ENCODE measurements around the gene PLEKHB2.
A peak's percentile ranks its signal among the peaks of the same experiment; 100 is the strongest.
"Not testable (repeated sequence)": the region's sequence is repeated elsewhere in the genome, so short reads cannot be mapped to it uniquely, and the experiment has no call there.

The PLEKHB2 gene

GRCh38 chr2:131143803-131144202 lies 38.7 kb downstream of the PLEKHB2 start:
- DNase-seq (ENCODE audit: low read depth): no peak

GRCh38 chr2:131145040-131145439 lies 39.9 kb downstream of the PLEKHB2 start:
- no peak for DNase-seq (ENCODE audit: low read depth)

GRCh38 chr2:131146231-131146630 lies 41.1 kb downstream of the PLEKHB2 start:
- DNase-seq (ENCODE audit: low read depth): no peak

- no peak for DNase-seq (ENCODE audit: low read depth)
These were observed 41.6 kb downstream of the PLEKHB2 start for GRCh38 chr2:131146749-131147148.

DNA sequence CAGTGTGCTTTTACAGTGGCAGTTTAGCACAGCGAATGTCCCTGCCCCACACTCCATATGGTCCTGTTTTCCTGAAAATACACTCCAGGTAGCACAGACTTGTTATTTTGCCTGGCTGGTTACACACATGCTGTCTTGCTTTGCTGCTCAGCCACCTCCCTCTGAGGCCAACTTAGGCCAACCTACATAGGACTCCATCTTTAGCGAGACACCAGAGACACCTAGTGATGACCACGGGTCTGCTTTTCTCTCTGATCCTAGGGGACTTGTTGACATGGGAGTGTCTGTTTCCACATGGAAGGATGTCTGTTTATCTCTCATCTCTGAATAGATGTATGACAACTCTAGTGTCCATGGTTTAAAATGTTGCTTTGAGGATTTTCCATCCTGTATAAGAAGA lies 43.3 kb downstream of the PLEKHB2 start:
- DNase-seq (ENCODE audit: low read depth): no peak

GRCh38 chr2:131150109-131150508 lies 45.0 kb downstream of the PLEKHB2 start:
- DNase-seq (ENCODE audit: low read depth): not testable (repeated sequence)

- no peak for DNase-seq (ENCODE audit: low read depth)
These were observed 46.3 kb downstream of the PLEKHB2 start for GRCh38 chr2:131151398-131151797.

DNA sequence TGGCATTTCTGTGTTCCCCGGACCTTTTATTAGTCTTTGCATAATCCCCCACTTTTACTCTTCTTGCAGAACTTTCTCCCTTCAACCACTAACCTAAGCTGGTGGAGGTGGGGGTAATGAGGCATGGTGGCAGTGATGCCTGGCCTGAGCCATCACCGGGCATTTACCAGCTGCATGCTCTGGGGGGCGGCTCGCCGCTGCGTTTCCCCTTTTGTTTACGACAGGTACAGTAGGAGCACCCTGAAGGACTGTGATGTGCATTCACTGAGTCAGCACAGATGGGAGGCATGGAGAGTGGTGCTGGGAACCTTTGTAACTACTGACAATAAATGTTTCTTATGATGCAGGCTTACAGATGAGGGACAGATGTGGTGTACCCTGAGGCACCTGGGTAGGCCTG lies 46.9 kb downstream of the PLEKHB2 start:
- no peak for DNase-seq (ENCODE audit: low read depth)

- DNase-seq (ENCODE audit: low read depth): no peak
These were observed 48.4 kb downstream of the PLEKHB2 start for GRCh38 chr2:131153529-131153928.

- DNase-seq (ENCODE audit: low read depth): peak; percentile 22
These were observed 49.0 kb downstream of the PLEKHB2 start for GRCh38 chr2:131154071-131154531.

- DNase-seq (ENCODE audit: low read depth): no peak
These were observed 49.5 kb downstream of the PLEKHB2 start for GRCh38 chr2:131154647-131155046.

DNA sequence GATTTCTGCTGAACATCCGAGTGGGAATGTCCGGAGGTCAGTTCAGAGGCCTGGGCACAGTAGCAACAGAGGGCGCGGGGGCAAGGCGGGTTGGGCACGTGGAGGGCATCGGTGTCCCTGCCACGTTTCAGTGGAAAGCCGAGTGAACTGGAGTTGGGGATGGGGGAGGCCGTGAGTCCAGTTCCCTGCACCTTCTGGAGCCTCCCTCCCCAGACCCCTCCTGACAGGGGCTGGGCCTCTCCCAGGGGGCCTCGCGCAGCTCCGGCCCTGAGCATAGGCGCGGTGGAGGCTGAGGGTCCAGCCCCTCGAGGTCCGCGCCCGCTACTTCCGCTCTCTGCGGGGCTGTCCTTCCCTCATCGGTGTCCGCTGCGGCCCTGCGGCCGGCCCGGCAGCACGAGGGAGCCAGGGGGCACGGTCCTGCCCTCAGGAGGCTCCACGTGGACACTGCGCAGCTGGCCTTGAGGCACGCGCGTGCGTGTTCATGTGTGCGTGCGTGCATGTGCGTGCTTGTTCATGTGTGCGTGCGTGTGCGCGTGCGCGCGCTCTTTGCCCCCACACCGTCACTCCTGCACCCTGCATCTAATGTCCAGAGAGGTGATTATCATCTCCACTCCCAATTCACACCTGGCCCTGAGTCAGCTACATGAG lies 50.2 kb downstream of the PLEKHB2 start:
- no peak for DNase-seq (ENCODE audit: low read depth)

GRCh38 chr2:131156452-131157149 lies 51.5 kb downstream of the PLEKHB2 start:
- no peak for DNase-seq (ENCODE audit: low read depth)

DNA sequence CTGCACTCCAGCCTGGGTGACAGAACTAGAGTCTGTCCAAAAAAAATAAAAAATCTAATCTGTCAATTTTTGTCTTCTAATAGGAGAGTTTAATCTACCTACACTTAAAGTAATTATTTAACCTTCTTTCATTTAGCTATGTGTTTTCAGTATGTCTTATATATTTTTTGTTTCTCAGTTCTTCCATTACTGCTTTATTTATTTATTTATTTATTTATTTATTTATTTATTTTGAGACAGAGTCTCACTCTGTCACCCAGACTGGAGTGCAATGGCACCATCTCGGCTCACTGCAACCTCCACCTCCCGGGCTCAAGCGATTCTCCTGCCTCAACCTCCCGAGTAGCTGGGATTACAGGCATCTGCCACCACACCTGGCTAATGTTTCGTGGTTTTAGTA lies 60.4 kb downstream of the PLEKHB2 start:
- not testable (repeated sequence) for DNase-seq (ENCODE audit: low read depth)

DNA sequence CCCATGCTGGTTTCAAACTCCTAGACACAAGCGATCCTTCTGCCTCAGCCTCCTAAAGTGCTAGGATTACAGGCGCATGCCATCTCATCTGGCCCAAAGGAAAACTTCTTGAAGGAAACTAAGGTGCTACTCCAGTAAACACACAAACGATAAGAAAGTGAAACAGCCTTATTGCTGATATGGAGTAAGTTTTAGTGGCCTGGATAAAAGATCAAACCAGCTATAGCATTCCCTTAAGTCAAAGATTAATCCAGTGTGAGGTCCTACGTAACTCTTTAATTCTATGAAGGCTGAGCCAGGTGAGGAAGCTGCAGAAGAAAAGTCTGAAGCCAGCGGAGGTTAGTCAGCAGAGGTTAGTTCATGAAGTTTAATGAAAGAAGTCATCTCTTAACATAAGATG lies 63.4 kb downstream of the PLEKHB2 start:
- no peak for DNase-seq (ENCODE audit: low read depth)

GRCh38 chr2:131178050-131178449 lies 72.9 kb downstream of the PLEKHB2 start:
- not testable (repeated sequence) for DNase-seq (ENCODE audit: low read depth)

- DNase-seq (ENCODE audit: low read depth): not testable (repeated sequence)
These were observed 73.7 kb downstream of the PLEKHB2 start for GRCh38 chr2:131178721-131179418.

DNA sequence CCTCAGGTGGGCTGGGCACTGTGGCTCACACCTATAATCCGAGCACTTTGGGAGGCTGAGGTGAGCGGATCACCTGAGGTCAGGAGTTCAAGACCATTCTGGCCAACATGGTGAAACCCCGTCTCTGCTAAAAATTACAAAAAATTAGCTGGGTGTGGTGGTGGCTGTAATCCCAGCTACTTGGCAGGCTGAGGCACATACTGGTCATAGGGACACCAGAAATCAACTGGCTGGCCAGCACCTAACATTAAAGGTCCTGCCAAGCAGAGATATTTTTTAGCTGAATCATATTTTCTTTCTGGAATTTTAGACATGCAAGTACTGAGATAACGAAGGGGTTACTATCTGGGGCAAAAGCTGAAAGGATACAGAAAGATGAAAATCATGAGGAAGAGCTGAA lies 76.3 kb downstream of the PLEKHB2 start:
- not testable (repeated sequence) for DNase-seq (ENCODE audit: low read depth)

DNA sequence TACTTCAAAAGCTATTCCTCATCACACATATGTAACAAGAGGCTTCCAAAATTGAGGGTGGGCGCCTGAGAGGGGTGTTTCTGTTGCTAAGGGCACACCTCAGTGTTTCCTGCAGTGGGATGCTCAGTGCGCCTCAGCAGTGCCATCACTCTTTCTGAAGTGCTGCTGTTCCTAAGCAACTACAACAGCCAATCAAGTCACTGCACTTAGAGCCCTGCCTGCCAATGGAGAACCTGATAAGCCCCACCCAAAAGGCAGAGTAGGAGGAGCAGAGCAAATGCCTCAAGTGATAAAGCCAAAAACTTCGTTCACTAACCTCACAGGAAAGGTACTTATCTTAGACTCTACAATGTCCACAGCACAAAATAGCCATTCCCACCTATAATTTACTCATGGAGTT lies 88.3 kb downstream of the PLEKHB2 start:
- not testable (repeated sequence) for DNase-seq (ENCODE audit: low read depth)

DNA sequence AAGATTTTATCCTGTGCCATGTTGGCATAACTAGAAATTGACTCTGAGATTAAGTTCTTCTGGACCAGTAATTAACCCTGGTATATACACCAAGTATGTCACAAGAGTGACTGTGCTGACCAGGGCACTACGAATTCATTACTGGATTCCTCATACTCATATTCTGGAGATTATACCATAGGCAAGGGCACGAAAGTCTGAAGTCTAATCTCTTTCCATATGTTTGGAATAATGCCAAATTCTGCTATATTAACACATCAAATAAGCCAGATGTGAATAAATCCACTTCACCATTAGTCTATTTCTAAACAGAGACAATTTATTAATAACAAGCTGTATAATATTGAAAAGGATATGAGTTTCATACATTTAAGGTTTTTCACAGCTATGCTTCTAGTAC lies 91.0 kb downstream of the PLEKHB2 start:
- DNase-seq (ENCODE audit: low read depth): not testable (repeated sequence)
